Cerebellar nuclear complex (tissue), 1 donor: ENCODE measurements around the gene GPRC5C.
"Not testable (repeated sequence)": the region's sequence is repeated elsewhere in the genome, so short reads cannot be mapped to it uniquely, and the experiment has no call there.

Experiments used
- DNase-seq, 2 experiments: peaks; one replicate each; lab custom pipeline; 2025; lab: John Stamatoyannopoulos, UW

GPRC5C gene

DNA sequence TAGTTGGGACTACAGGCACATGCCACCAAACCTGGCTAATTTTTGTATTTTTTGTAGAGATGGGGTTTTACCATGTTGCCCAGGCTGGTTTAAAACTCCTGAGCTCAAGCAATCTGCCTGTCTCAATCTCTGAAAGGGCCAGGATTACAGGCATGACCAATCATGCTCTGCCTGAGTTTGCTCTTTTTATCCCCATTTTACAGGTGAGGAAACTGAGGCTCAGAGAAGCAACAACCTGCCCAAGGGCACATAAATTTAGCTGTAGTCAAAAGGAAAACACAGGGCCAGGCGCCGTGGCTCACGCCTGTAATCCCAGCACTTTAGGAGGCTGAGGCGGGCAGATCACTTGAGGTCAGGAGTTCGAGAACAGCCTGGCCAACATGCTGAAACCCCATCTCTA is 26.6 kb upstream of the GPRC5C start:
- not testable (repeated sequence) for DNase-seq

DNA sequence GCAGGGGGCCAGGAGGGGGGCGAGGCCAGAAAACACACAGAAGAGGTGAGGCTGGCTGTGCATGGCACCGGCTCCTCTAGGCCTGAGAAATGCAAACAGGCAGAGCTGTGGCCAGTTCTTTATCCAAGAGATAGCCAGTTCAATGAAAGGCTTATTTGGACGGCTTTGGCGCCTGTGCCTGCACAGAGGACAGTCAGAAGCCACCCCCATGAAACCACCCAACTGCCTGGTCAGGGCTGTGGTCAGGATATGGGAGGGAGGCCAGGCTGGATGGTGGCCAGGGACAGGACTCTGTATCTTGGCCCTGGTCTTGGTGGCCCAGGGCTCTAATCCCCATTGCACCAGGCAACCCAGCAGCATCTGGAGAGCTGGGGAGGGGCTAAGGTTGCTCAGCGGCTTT is 24.5 kb upstream of the GPRC5C start:
- DNase-seq, result no peak

DNA sequence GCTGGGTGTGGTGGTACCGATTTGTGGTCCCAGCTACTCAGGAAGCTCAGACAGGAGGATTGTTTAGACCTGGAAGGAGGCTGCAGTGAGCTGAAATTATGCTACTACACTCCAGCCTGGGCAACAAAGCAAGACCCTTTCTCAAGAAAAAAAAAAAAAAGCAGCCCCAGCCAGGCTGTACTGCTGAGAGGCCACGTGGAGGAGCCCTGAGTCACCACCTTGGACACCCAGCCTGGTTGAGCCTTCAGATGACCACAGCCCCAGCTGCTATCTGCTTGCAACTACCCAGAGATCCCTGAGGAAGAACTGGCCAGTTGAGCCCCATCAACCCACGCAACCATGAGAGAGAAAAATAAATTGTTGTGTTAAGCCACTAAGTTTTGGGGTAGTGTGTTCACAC is 23.6 kb upstream of the GPRC5C start:
- DNase-seq, result no peak

DNA sequence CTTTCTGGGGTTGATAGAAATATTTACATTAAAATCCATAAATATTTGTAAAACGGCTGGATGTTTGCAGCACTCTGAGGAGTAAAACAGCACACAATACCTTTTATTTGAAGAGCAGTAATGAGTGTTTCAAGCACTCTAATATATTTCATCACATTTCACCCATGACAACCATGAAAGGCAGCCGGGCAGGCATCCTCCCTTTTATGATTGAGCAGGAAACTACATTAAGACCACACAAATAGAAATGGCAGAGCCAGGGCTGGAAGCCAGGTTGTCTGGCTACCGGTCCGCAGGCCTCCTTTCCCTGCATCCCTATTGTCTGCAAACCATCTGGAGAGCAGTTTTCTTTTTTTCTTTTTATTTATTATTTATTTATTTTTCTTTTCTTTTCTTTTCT is 23.1 kb upstream of the GPRC5C start:
- DNase-seq, result peak in 1 of 2 experiments; percentile 48

- DNase-seq, result no peak
These were observed 21.9 kb upstream of the GPRC5C start for GRCh38 chr17:74410001-74410443.

GRCh38 chr17:74412581-74412980 is 19.3 kb upstream of the GPRC5C start:
- DNase-seq, result no peak

- no peak for DNase-seq
These were observed 18.4 kb upstream of the GPRC5C start for GRCh38 chr17:74413491-74413890.

DNA sequence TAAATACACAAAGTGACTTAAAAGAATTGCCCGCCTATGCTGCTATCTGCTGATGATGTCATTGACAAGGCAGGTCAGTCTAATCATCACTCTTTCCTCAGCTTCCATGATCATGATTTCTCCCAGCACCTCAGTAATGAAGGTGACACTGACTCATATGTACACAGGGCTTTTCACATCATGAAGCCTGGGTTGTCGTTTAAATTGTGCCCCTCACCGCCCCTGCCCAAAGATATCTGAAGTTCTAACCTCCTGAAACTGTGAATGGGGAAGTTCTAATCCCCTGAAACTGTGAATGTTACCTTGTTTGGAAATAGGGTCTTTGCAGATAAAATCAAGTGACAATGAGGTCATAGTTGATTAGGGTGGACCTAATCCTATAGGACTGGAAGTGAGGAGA is 17.4 kb upstream of the GPRC5C start:
- no peak for DNase-seq

- DNase-seq, result no peak
These were observed 16.1 kb upstream of the GPRC5C start for GRCh38 chr17:74415608-74416396.

GRCh38 chr17:74417178-74418045 is 14.5 kb upstream of the GPRC5C start:
- DNase-seq, result no peak

DNA sequence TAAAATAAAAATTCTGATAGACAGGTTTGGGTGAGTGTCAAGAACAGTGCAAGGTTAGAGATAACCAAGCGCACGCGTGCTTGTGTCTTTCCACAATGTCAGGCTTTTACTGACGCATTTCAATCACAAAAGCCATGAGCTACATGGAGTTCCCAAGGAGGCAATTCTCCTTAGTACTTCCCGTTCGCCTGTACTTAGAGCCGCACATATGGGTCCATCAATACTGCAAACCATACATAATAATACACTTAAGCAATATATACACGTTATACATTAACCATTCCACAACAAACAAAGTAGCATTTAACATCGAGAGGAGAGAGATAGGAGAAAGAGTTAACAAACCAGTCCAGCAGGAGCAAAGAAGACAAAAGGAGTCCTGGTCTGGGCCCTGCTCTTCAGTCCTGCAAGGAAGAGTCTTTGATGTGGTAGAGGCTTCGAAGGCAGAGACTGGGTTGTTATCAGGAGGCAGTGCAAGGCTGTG is 11.9 kb upstream of the GPRC5C start:
- DNase-seq, result no peak

DNA sequence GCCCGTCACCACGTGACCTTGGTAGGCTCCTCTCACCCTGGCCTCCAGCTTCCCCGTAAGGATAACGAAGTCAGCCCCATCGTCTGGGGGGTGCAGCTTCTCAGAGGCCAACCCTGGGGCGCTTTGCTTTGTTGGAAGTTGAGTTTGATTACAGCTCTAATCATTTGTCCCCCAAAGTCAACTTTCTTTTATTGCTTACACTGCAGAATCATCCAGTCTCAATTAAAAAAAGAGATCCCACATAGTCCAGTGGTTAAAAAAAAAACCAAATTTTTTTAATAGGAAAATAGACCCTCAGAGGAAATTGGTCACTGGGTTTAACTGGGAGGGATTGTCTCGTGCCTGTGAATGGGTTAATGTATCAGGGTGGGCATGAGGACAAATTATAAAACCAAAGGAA is 7.8 kb upstream of the GPRC5C start:
- no peak for DNase-seq

DNA sequence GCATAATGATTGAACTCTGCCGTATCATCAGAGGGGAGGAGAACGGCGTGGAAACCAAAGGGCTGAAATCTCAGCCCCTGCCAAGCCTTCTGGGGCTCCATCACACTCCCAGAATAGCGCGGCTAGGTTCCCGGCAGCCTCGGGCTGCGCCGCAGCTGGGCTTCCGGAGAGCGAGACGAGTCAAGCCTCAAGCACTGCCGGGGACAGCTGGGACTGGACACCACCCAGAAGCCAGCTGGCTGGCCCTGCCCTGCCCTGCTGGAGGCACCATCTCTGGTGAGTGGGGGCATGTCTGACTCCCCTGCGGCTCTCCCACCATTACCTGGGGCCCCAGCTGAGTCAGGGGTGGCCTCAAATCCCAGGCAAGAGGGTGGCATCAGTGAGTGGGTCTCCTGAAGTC is 7.2 kb upstream of the GPRC5C start:
- no peak for DNase-seq

DNA sequence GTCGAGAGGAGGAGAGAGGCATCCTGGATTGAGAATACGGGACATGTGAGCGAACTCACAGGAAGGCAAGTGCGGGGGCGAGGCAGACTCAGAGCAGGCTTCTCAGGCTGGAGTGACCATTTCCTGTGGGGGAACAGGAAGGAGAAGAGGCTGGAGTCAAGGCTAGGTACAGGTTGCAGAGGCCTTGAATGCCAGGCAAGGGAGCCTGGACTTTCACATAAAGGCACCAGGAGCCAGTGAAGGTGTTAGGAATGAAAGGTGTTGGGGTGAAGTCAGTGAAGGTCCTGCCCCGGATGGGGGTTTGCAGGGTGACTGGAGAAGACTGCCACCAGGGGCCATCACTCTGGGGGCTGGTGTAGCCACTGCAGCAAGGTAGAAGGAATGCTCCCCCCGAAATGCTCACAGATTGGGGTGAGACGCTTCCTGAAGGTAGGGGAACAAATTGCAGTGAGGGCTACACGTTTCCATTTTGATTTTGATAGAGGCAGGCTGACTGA is 5.3 kb upstream of the GPRC5C start:
- DNase-seq, result no peak

DNA sequence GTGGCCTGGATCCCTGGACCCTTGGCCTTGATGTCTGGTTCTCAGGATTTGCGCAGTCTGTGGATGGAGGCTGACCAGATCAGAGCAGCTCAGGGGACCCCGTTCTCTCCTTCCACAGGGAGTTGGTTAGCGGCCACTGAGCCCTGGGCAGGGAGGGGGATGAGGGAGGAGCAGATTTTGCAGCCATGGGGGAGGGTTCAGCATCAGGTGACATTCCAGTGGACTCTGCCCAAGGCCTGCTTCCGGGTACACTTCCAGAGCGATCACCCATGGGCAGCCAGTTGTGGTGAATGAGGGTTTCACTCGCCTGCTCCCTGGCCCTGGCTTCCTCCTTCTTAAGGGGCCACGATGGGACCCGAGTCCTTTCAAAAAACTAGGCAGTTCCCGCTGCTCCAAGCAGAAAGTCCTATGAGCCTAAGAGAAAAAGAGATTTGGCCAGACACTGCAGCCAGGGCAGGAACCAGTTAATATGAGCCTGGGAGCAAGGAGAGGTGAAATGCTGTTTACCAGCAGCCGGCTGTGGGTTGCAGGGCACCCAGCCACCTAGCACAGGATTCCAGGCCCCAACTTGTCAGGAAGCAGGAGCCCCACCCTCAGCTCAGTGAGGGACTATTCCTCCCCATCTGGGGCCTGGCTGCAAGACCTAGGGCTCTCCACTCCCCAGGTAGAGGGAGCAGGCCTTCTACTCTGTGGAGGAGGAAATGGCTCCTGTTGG is 4.7 kb upstream of the GPRC5C start:
- no peak for DNase-seq

DNA sequence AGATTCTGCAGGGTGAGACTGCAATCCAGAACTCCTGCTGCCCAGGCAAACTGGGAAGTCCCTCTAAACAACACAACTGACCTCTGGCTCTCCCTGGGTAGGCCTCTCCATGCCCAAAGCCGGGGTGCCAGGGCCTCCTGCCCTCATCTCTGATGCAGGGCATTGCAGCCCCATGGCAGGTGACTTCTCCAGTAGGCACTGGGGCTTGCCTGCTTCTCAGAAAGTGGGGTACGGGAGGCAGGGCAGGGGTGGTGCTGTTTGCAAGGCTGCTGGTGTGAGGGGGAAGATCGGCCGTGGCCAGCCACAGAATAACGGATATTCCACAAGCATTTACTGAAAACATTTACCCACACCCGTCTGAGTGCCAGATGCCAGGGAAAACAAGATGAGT is 4.1 kb upstream of the GPRC5C start:
- DNase-seq, result no peak

- DNase-seq, result no peak
These were observed 2.1 kb upstream of the GPRC5C start for GRCh38 chr17:74429604-74430384.

- no peak for DNase-seq
These were observed 1.5 kb upstream of the GPRC5C start for GRCh38 chr17:74430385-74430705.

DNA sequence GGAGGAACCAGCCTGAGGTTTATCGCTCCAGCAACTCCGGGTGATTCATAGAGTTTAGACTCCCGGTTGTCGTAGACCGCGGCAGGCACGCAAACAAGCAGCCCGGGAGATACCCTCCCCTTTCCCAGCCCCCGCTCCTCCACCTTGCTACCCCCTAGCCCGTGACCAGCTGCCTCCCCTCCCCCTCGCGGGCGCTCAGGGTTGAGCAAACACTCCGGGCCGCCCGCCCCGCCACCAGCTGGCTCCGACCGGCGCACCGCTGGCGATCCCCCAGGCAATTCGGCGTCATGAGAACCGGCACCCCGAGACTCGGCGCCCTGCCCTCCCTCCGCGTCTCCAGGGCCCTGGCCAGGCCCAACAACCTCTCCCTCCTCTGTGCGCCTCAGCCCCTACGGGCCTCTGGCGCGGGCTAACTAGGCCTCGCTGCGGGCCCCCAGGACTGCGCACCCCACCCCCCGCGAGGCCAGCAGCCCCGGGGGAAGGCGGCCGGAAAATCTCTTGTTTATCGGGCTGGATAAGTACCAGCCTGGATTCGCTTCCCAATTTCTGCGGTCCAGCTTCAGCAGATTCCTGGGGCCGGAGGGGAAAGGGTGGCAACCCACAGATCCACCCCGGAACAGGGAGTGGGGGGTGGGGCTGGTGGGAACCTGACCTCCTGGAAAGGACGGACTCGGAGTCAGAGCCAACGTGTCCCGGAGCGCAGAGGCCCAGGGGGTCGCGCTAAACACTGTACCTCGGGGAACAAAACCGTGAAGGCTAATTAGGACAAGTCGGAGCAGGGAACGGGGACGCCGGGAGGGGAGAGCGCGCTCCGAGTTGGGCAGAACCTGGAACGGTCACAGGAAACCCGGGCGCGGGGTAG is 951 bp upstream of the GPRC5C start:
- no peak for DNase-seq

DNA sequence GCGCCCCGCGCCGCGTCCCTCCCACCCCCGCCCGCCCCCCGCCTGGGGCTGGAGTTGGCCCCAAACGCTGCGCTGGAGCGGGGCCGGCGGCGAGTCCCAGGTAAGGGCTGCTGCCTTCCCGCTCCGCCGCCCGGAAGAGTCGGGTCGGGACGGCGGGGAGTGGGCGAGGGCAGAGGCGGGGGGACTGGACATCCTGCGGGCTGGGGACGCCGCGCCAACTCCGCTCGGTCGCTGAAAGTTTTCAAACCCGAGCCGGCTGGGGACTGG is 469 bp downstream of the GPRC5C start:
- DNase-seq, result no peak
